HG02884 (cell line): ENCODE results near the gene EYA4.

Experiments
- ATAC-seq: cut with Tn5 transposase; IDR thresholded peaks from one replicate; pipeline ENCODE4 v1.9.1; 2021; ENCODE audit warnings: mild to moderate bottlenecking, moderate library complexity; ENCODE audit not compliant: unreplicated experiment

The EYA4 gene

DNA sequence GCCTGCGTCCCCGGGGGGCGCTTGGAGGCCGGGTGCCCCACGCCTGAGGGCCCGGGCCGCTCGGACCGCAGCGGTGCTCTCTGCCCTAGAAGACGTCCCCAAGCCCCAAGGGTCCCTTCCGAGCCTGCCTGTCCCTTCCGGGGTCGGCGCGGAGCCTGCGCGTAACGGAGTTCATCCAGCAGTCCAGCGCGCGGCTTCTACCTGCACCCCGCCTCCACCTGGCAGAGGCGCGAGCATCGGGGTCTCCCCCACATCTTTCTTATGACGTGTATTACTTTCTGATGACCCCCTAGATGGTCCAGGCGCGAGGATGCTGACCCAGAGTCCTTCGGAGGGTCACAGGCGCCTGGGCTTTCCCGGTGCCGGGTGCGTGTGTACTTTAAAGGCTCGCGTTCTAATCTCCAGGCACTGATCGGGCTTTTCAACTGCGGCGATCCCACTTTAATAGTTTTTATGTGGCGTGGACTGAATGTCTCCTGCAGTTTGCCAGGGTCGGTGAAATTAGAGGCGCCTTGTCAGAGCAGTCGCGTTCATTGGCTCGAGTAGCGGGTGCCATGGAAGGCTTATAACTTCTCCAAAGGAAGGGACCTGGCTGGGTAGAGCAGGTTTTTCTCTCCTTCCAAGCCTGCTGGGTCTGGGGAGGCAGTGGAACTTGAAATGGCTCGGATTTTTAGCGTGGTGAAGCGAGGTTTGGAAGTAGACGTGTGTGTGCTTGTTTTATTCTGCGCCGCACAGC lies 912 bp downstream of the EYA4 start:
- no peak for ATAC-seq

DNA sequence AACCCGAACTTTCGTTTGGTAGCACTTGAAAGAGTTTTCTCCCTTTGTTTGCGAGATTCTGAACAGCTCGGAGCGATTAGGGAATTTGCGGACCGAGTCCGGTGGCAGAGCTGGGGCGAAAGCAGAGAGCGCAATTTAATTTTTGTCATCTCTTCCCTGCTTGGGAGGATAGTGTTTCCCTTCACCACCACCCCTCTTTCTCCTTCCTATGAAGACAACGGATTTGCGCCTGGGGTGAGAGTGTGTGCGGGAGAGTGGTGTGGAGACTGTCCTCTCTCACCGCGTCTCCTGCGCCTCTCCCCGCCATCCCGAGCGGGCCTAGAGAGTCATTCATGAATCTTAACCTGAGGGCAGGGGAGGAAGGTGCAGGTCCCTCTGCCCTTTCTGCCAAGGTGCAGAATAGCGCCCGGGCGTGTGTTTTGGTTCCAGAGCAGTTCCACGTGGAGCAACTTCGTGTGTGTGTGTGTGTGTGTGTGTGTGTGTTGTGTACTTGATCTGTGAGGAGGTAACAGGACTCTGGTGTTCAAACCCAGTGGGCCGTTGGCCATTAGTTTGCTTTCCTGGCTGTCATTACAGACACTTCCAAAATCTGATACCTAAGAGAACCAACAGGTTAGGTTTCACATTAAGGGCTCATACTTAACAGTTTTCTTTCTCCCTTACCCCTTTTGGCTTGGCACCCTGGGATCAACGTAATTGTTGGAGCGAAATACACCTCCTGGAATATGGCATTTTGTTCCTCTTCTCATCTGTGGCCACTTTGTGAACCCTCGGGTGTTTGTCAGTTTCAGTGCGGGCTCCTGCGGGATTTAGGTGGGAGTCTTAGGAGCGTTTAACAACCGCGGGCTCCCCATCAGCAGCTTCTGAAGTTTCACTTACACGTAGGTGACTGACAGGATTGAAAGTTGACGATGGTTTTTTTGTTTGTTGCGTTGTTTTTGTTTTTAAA lies 1.8 kb downstream of the EYA4 start:
- ATAC-seq: no peak

GRCh38 chr6:133243723-133244305 lies 2.7 kb downstream of the EYA4 start:
- ATAC-seq: no peak

GRCh38 chr6:133244519-133244918 lies 3.4 kb downstream of the EYA4 start:
- no peak for ATAC-seq

- no peak for ATAC-seq
Observed at GRCh38 chr6:133245007-133245406, 3.9 kb downstream of the EYA4 start.

DNA sequence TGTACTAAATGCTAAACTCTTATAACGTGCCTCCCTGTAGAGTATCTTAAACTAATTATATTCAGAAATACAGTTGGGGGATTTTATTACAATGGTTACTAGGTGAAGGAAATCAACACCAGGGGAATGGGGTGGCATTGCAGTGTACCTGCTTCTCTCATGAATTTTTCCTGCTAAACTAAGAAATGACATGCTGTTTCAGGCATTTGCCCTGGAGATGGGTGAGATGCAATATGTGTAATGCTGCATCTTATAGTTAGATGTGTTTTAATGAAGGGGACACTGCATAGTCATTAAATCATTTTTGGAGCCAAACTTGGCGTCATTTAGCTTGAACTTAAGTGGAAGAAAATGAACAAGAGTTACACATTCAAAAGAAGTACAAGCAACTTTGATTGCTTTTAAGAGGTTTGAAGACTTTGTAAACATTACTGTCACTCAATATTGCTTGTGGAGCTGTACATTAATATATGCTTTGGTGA lies 4.3 kb downstream of the EYA4 start:
- ATAC-seq: no peak

DNA sequence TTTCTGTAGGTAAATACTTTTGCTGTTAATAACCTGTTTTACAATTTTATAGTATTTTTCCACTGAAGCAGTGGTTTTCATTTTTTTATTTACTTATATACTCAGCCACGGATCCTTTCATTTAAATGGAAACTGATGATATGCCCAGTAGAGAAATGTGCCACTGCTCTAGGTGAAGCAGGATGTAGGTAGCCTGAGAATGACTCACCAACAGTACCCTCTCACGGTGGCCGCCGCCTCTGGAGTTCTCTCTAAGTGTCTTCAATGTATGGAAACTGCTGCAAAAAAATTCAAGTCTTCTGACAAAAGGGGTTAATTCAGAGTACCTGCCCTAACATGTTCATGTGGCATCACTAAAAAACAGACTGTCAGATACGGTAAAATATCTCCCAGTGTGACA lies 6.4 kb downstream of the EYA4 start:
- no peak for ATAC-seq

GRCh38 chr6:133248241-133249001 lies 7.3 kb downstream of the EYA4 start:
- ATAC-seq: no peak

GRCh38 chr6:133251688-133252087 lies 10.5 kb downstream of the EYA4 start:
- ATAC-seq: no peak

- ATAC-seq: peak; percentile 67
Observed at GRCh38 chr6:133254552-133255228, 13.5 kb downstream of the EYA4 start.

- no peak for ATAC-seq
Observed at GRCh38 chr6:133257545-133258105, 16.5 kb downstream of the EYA4 start.

DNA sequence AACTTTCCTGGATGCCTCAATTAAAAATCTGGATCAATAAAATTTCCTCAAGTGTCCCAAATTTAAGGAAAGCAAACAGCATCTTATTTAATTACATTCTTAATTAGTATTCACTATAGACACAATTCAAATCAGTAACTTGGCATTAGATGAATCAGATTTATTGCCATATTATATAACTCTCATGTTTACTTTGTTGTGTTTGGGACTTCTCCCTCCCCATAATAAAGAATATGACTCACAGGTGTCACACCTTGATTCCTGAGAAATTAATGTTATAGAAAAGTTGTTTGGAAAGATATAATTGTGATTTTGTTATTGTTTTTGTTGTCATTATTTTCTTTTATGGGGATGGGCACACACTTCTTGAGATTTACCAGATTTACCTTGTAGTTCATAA lies 18.4 kb downstream of the EYA4 start:
- ATAC-seq: no peak

GRCh38 chr6:133262804-133263203 lies 21.6 kb downstream of the EYA4 start:
- no peak for ATAC-seq

- no peak for ATAC-seq
Observed at GRCh38 chr6:133265066-133265465, 23.9 kb downstream of the EYA4 start.

GRCh38 chr6:133266186-133266585 lies 25.0 kb downstream of the EYA4 start:
- ATAC-seq: no peak

GRCh38 chr6:133268621-133269020 lies 27.5 kb downstream of the EYA4 start:
- ATAC-seq: no peak

- ATAC-seq: no peak
Observed at GRCh38 chr6:133274813-133275212, 33.7 kb downstream of the EYA4 start.

- ATAC-seq: no peak
Observed at GRCh38 chr6:133275213-133275612, 34.1 kb downstream of the EYA4 start.

GRCh38 chr6:133277228-133277899 lies 36.2 kb downstream of the EYA4 start:
- ATAC-seq: no peak
